ENCODE measurements around the gene CDCA4.

- TF ChIP-seq CTCF (IDR thresholded peaks at IDR 0.05) = no peak
- no peak for TF ChIP-seq POLR2A (IDR thresholded peaks at IDR 0.05)
These were observed 6.3 kb downstream of the CDCA4 start for GRCh38 chr14:105014631-105015030.

Measured in esophagus squamous epithelium (tissue), 4 donors.